ENCODE measurements around the gene NAA30.

- TF ChIP-seq CTCF (IDR thresholded peaks at IDR 0.05) (no peak), POLR2AphosphoS5 (IDR thresholded peaks at IDR 0.05) (no peak), POLR2A (IDR thresholded peaks at IDR 0.05) (no peak)
Measured at GRCh38 chr14:57420033-57420432, 29.6 kb downstream of the NAA30 start.
